Right lobe of liver (tissue), 4 donors: ENCODE data around the gene GALNTL6.

Experiments used
- POLR2A ChIP-seq: fragments of 450-650 bp; IDR thresholded peaks from one replicate; pipeline ENCODE4 v1.6.1; 2017; ENCODE audit warnings: antibody characterized with exemption, mild to moderate bottlenecking
- TF ChIP-seq, protein P1 (sequence below), 4 donors: fragments of 200-600 bp in 3 of 4; fragments of 450-650 bp in 1 of 4; IDR thresholded peaks; one replicate each; pipeline versions ENCODE4 v1.5.1 to v1.8.0; 2016 to 2022; ENCODE audit warnings: antibody characterized with exemption in 4 of 4, mild to moderate bottlenecking in 2 of 4
- donor health status: DM: no; HTN: no; CAD: no.
- donor health status: DM: no; HTN: no; CAD: no.
- donor health status: DM: no; HTN: yes; CAD: no.

DNA sequence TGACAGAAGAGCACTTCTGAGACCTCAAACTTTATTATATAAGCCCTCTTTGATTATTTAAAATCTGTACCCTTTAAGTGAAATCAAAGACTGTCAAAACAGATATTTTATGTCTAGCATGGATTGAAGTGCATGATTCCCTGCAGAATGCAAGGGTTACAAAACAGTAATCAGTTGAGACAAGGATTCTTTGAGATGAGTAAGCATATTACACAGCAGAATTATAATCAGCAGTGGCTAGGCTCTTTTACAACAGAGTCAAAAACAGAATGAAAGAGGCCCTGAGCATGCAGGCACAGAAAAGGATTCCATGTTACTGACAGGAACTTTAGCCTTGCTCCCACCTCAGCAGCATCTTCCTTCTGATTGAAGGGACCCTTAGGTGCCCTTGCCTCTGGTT is 867.5 kb downstream of the GALNTL6 start:
- TF ChIP-seq, protein P1, sequence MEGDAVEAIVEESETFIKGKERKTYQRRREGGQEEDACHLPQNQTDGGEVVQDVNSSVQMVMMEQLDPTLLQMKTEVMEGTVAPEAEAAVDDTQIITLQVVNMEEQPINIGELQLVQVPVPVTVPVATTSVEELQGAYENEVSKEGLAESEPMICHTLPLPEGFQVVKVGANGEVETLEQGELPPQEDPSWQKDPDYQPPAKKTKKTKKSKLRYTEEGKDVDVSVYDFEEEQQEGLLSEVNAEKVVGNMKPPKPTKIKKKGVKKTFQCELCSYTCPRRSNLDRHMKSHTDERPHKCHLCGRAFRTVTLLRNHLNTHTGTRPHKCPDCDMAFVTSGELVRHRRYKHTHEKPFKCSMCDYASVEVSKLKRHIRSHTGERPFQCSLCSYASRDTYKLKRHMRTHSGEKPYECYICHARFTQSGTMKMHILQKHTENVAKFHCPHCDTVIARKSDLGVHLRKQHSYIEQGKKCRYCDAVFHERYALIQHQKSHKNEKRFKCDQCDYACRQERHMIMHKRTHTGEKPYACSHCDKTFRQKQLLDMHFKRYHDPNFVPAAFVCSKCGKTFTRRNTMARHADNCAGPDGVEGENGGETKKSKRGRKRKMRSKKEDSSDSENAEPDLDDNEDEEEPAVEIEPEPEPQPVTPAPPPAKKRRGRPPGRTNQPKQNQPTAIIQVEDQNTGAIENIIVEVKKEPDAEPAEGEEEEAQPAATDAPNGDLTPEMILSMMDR (IDR thresholded peaks at IDR 0.05) = no peak
- no peak for TF ChIP-seq POLR2A
